Measurements from ENCODE around the gene GNAZ.

GRCh38 chr22:23085785-23086184, 15.5 kb downstream of the GNAZ start:
- TF ChIP-seq POLR2A (IDR thresholded peaks at IDR 0.05) (no peak), CTCF (IDR thresholded peaks at IDR 0.05) (no peak), EP300 (IDR thresholded peaks at IDR 0.05; ENCODE audit: low read depth) (no peak)

Data from transverse colon (tissue), 3 donors.